ENCODE measurements around the gene MGME1. TPM values are rescaled to one million over a fixed set of nuclear protein-coding genes. Genes with fewer than 3 reads are reported as not detected.

Gene MGME1
- total RNA-seq, 1 experiment from 2014 or later: 56.0 TPM

DNA sequence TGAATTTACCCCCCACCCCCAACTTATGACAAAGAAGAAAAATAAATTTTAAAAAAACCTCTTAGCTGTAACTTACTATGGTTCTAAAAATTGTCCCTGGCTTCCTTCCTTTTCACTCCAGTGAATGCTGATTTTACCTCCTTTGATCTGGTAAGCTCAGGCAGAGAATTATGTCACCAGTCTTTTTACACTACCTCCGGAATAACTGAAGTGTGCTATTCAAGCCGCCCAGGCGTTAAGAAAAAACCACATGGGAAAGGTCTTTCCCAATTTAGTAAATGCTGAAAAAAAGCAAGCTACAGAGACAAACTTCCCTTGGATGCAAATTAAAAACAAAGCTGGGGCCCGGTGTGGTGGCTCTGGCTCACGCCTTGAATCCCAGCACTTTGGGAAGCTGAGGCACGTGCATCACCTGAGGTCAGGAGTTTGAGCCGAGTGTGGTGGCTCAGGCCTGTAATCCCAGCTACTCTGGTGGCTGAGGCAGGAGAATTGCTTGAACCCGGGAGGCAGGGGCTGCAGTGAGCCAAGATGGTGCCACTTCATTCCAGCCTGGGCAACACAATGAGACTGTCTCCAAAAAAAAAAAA, 12.6 kb upstream of the MGME1 start:
- DNase-seq (ENCODE audit: low spot score) (no peak), ATAC-seq (no peak)
- ChIA-PET CTCF (no interaction called here), POLR2A (interaction anchor here (0.6 to 1.3 kb wide), 3 partner anchors 13 to 99 kb away, joined by 3 to 5 read pairs (median 4); partner anchors contain the start of gene MGME1)
- Mint-ChIP-seq H3K27ac (no peak overlapping the region), H3K27me3 (ENCODE audit: low read depth) (no peaks in the 10 kb centered on the region), H3K4me3 (no peak overlapping the region), H3K4me1 (peaks cover 41% of the 10 kb centered on the region), H3K9me3 (no peaks in the 10 kb centered on the region), H3K36me3 (peaks cover 62% of the 10 kb centered on the region)
- TF ChIP-seq, protein P1, sequence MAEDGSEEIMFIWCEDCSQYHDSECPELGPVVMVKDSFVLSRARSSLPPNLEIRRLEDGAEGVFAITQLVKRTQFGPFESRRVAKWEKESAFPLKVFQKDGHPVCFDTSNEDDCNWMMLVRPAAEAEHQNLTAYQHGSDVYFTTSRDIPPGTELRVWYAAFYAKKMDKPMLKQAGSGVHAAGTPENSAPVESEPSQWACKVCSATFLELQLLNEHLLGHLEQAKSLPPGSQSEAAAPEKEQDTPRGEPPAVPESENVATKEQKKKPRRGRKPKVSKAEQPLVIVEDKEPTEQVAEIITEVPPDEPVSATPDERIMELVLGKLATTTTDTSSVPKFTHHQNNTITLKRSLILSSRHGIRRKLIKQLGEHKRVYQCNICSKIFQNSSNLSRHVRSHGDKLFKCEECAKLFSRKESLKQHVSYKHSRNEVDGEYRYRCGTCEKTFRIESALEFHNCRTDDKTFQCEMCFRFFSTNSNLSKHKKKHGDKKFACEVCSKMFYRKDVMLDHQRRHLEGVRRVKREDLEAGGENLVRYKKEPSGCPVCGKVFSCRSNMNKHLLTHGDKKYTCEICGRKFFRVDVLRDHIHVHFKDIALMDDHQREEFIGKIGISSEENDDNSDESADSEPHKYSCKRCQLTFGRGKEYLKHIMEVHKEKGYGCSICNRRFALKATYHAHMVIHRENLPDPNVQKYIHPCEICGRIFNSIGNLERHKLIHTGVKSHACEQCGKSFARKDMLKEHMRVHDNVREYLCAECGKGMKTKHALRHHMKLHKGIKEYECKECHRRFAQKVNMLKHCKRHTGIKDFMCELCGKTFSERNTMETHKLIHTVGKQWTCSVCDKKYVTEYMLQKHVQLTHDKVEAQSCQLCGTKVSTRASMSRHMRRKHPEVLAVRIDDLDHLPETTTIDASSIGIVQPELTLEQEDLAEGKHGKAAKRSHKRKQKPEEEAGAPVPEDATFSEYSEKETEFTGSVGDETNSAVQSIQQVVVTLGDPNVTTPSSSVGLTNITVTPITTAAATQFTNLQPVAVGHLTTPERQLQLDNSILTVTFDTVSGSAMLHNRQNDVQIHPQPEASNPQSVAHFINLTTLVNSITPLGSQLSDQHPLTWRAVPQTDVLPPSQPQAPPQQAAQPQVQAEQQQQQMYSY (CRISPR knock-in tag; IDR thresholded peaks at IDR 0.05): no peak
- no peak for TF ChIP-seq FOXJ3 (CRISPR knock-in tag; IDR thresholded peaks at IDR 0.05; ENCODE audit: borderline replicate concordance)
- no peak for TF ChIP-seq NFATC4 (CRISPR knock-in tag; IDR thresholded peaks at IDR 0.05)
- TF ChIP-seq ZMAT4 (CRISPR knock-in tag; IDR thresholded peaks at IDR 0.05): no peak
- no peak for TF ChIP-seq IRF2 (CRISPR knock-in tag; IDR thresholded peaks at IDR 0.05; ENCODE audit: borderline replicate concordance, low read depth)
- TF ChIP-seq, protein P2, sequence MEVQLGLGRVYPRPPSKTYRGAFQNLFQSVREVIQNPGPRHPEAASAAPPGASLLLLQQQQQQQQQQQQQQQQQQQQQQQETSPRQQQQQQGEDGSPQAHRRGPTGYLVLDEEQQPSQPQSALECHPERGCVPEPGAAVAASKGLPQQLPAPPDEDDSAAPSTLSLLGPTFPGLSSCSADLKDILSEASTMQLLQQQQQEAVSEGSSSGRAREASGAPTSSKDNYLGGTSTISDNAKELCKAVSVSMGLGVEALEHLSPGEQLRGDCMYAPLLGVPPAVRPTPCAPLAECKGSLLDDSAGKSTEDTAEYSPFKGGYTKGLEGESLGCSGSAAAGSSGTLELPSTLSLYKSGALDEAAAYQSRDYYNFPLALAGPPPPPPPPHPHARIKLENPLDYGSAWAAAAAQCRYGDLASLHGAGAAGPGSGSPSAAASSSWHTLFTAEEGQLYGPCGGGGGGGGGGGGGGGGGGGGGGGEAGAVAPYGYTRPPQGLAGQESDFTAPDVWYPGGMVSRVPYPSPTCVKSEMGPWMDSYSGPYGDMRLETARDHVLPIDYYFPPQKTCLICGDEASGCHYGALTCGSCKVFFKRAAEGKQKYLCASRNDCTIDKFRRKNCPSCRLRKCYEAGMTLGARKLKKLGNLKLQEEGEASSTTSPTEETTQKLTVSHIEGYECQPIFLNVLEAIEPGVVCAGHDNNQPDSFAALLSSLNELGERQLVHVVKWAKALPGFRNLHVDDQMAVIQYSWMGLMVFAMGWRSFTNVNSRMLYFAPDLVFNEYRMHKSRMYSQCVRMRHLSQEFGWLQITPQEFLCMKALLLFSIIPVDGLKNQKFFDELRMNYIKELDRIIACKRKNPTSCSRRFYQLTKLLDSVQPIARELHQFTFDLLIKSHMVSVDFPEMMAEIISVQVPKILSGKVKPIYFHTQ (CRISPR knock-in tag; IDR thresholded peaks at IDR 0.05): no peak
- TF ChIP-seq MLX (CRISPR knock-in tag; IDR thresholded peaks at IDR 0.05): no peak
- TF ChIP-seq KAT7 (CRISPR knock-in tag; IDR thresholded peaks at IDR 0.05; ENCODE audit: borderline replicate concordance): no peak
- no peak for TF ChIP-seq NR1H2 (CRISPR knock-in tag; IDR thresholded peaks at IDR 0.05)
- no peak for TF ChIP-seq E2F5 (CRISPR knock-in tag; IDR thresholded peaks at IDR 0.05)
- TF ChIP-seq CREB1 (CRISPR knock-in tag; IDR thresholded peaks at IDR 0.05): no peak
- TF ChIP-seq, protein P3, sequence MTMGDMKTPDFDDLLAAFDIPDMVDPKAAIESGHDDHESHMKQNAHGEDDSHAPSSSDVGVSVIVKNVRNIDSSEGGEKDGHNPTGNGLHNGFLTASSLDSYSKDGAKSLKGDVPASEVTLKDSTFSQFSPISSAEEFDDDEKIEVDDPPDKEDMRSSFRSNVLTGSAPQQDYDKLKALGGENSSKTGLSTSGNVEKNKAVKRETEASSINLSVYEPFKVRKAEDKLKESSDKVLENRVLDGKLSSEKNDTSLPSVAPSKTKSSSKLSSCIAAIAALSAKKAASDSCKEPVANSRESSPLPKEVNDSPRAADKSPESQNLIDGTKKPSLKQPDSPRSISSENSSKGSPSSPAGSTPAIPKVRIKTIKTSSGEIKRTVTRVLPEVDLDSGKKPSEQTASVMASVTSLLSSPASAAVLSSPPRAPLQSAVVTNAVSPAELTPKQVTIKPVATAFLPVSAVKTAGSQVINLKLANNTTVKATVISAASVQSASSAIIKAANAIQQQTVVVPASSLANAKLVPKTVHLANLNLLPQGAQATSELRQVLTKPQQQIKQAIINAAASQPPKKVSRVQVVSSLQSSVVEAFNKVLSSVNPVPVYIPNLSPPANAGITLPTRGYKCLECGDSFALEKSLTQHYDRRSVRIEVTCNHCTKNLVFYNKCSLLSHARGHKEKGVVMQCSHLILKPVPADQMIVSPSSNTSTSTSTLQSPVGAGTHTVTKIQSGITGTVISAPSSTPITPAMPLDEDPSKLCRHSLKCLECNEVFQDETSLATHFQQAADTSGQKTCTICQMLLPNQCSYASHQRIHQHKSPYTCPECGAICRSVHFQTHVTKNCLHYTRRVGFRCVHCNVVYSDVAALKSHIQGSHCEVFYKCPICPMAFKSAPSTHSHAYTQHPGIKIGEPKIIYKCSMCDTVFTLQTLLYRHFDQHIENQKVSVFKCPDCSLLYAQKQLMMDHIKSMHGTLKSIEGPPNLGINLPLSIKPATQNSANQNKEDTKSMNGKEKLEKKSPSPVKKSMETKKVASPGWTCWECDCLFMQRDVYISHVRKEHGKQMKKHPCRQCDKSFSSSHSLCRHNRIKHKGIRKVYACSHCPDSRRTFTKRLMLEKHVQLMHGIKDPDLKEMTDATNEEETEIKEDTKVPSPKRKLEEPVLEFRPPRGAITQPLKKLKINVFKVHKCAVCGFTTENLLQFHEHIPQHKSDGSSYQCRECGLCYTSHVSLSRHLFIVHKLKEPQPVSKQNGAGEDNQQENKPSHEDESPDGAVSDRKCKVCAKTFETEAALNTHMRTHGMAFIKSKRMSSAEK (CRISPR knock-in tag; IDR thresholded peaks at IDR 0.05; ENCODE audit: borderline replicate concordance): no peak
- TF ChIP-seq, protein P4, sequence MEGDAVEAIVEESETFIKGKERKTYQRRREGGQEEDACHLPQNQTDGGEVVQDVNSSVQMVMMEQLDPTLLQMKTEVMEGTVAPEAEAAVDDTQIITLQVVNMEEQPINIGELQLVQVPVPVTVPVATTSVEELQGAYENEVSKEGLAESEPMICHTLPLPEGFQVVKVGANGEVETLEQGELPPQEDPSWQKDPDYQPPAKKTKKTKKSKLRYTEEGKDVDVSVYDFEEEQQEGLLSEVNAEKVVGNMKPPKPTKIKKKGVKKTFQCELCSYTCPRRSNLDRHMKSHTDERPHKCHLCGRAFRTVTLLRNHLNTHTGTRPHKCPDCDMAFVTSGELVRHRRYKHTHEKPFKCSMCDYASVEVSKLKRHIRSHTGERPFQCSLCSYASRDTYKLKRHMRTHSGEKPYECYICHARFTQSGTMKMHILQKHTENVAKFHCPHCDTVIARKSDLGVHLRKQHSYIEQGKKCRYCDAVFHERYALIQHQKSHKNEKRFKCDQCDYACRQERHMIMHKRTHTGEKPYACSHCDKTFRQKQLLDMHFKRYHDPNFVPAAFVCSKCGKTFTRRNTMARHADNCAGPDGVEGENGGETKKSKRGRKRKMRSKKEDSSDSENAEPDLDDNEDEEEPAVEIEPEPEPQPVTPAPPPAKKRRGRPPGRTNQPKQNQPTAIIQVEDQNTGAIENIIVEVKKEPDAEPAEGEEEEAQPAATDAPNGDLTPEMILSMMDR (IDR thresholded peaks at IDR 0.05): no peak
- no peak for TF ChIP-seq ERG (CRISPR knock-in tag; IDR thresholded peaks at IDR 0.05)
- TF ChIP-seq ETV6 (CRISPR knock-in tag; IDR thresholded peaks at IDR 0.05): no peak
